ENCODE measurements around the gene ANGEL2. TPM values are rescaled to one million over a fixed set of nuclear protein-coding genes. Genes with fewer than 3 reads are reported as not detected.
"Not testable (repeated sequence)": the region's sequence is repeated elsewhere in the genome, so short reads cannot be mapped to it uniquely, and the experiment has no call there.

ANGEL2 gene
- total RNA-seq, 1 donor from 2014 or later, result 45.2 TPM

GRCh38 chr1:212971312-212971711, 44.4 kb downstream of the ANGEL2 start:
- peaks cover 66% of the 10 kb centered on the region for H3K36me3 Mint-ChIP-seq
- no peak overlapping the region for H3K27ac Mint-ChIP-seq
- H3K4me3 Mint-ChIP-seq, result no peak overlapping the region
- no peak for DNase-seq (ENCODE audit: low spot score in 2 of 2, unreplicated experiment in 2 of 2)
- no peaks in the 10 kb centered on the region for H3K9me3 Mint-ChIP-seq
- no peaks in the 10 kb centered on the region for H3K27me3 Mint-ChIP-seq (ENCODE audit: low read depth)
- peaks cover 15% of the 10 kb centered on the region for H3K4me1 Mint-ChIP-seq
- TF ChIP-seq CTCF (IDR thresholded peaks at IDR 0.05; ENCODE audit: unreplicated experiment), result no peak

- no peak for DNase-seq (ENCODE audit: low spot score in 2 of 2, unreplicated experiment in 2 of 2)
- H3K27me3 Mint-ChIP-seq (ENCODE audit: low read depth), result no peaks in the 10 kb centered on the region
- no peaks in the 10 kb centered on the region for H3K9me3 Mint-ChIP-seq
- peaks cover 15% of the 10 kb centered on the region for H3K4me1 Mint-ChIP-seq
- no peak overlapping the region for H3K4me3 Mint-ChIP-seq
- H3K27ac Mint-ChIP-seq, result no peak overlapping the region
- H3K36me3 Mint-ChIP-seq, result peaks cover 57% of the 10 kb centered on the region
- no peak for TF ChIP-seq CTCF (IDR thresholded peaks at IDR 0.05; ENCODE audit: unreplicated experiment)
Measured at GRCh38 chr1:212970085-212970484, 45.6 kb downstream of the ANGEL2 start.

GRCh38 chr1:212968368-212968863, 47.3 kb downstream of the ANGEL2 start:
- no peak for DNase-seq (ENCODE audit: low spot score in 2 of 2, unreplicated experiment in 2 of 2)
- TF ChIP-seq CTCF (IDR thresholded peaks at IDR 0.05; ENCODE audit: unreplicated experiment), result no peak
- Mint-ChIP-seq H3K9me3 (no peaks in the 10 kb centered on the region), H3K4me3 (no peak overlapping the region), H3K36me3 (peaks cover 50% of the 10 kb centered on the region), H3K4me1 (peaks cover 15% of the 10 kb centered on the region), H3K27me3 (ENCODE audit: low read depth) (no peaks in the 10 kb centered on the region), H3K27ac (peak overlapping the region; percentile 40)

- Mint-ChIP-seq H3K4me3 (no peak overlapping the region), H3K27me3 (ENCODE audit: low read depth) (no peaks in the 10 kb centered on the region), H3K4me1 (peaks cover 15% of the 10 kb centered on the region), H3K27ac (peak overlapping the region; percentile 12), H3K9me3 (no peaks in the 10 kb centered on the region), H3K36me3 (peaks cover 48% of the 10 kb centered on the region)
- DNase-seq (ENCODE audit: low spot score in 2 of 2, unreplicated experiment in 2 of 2), result no peak
- peak; percentile 37 for TF ChIP-seq CTCF (IDR thresholded peaks at IDR 0.05; ENCODE audit: unreplicated experiment)
Measured at GRCh38 chr1:212967801-212968200, 47.9 kb downstream of the ANGEL2 start.

GRCh38 chr1:212966616-212967015, 49.1 kb downstream of the ANGEL2 start:
- TF ChIP-seq CTCF (IDR thresholded peaks at IDR 0.05; ENCODE audit: unreplicated experiment), result no peak
- no peak for DNase-seq (ENCODE audit: low spot score in 2 of 2, unreplicated experiment in 2 of 2)
- Mint-ChIP-seq H3K27me3 (ENCODE audit: low read depth) (no peaks in the 10 kb centered on the region), H3K4me1 (peaks cover 15% of the 10 kb centered on the region), H3K9me3 (no peaks in the 10 kb centered on the region), H3K4me3 (no peak overlapping the region), H3K27ac (no peak overlapping the region), H3K36me3 (peaks cover 53% of the 10 kb centered on the region)

- not testable (repeated sequence) for H3K4me3 Mint-ChIP-seq; H3K27me3 Mint-ChIP-seq (ENCODE audit: low read depth); H3K27ac Mint-ChIP-seq; DNase-seq (ENCODE audit: low spot score in 2 of 2, unreplicated experiment in 2 of 2); H3K9me3 Mint-ChIP-seq
- peaks cover 15% of the 10 kb centered on the region for H3K4me1 Mint-ChIP-seq
- peaks cover 62% of the 10 kb centered on the region for H3K36me3 Mint-ChIP-seq
Measured at GRCh38 chr1:212964993-212965392, 50.7 kb downstream of the ANGEL2 start.

Data from mesothelial cell of epicardium (in vitro differentiated cells).